ENCODE results near the gene CRYGS. TPM values are rescaled to one million over a fixed set of nuclear protein-coding genes. Genes with fewer than 3 reads are reported as not detected.

Gene CRYGS
- total RNA-seq, 6 experiments from 2014 or later, result 0.86 to 2.6 (median 1.5) TPM

GRCh38 chr3:186511702-186512101 is 32.5 kb downstream of the CRYGS start:
- Histone ChIP-seq H3K4me3 (no peak overlapping the region), H3K4me1 (no peaks in the 10 kb centered on the region), H3K36me3 (no peaks in the 10 kb centered on the region), H3K27me3 (no peaks in the 10 kb centered on the region), H3K27ac (no peak overlapping the region), H3K9me3 (no peaks in the 10 kb centered on the region)
- no peak for DNase-seq
- TF ChIP-seq CTCF (IDR thresholded peaks at IDR 0.05) (no peak), POLR2A (IDR thresholded peaks at IDR 0.05) (no peak)
- ATAC-seq, result no peak
- intact Hi-C loops (cut with DNase I), result no loop called here
- WGBS (ENCODE audit: insufficient coverage, low coverage, low lambda C conversion rate, missing lambda C conversion rate), result 66% methylated on average over 5 of the region's 5 CpGs

- H3K36me3 ChIP-seq, result no peaks in the 10 kb centered on the region
- no peaks in the 10 kb centered on the region for H3K9me3 ChIP-seq
- intact Hi-C loops (cut with DNase I), result no loop called here
- ATAC-seq (no peak), DNase-seq (no peak)
- H3K27ac ChIP-seq, result no peak overlapping the region
- 70% methylated on average over 3 of the region's 4 CpGs for WGBS (ENCODE audit: insufficient coverage, low coverage, low lambda C conversion rate, missing lambda C conversion rate)
- H3K4me3 ChIP-seq, result no peak overlapping the region
- TF ChIP-seq POLR2A (IDR thresholded peaks at IDR 0.05) (no peak), CTCF (IDR thresholded peaks at IDR 0.05) (no peak)
- H3K27me3 ChIP-seq, result no peaks in the 10 kb centered on the region
- H3K4me1 ChIP-seq, result no peaks in the 10 kb centered on the region
These were observed 32.9 kb downstream of the CRYGS start for GRCh38 chr3:186511245-186511644.

- H3K36me3 ChIP-seq, result no peaks in the 10 kb centered on the region
- TF ChIP-seq CTCF (IDR thresholded peaks at IDR 0.05), result no peak
- no peak for TF ChIP-seq POLR2A (IDR thresholded peaks at IDR 0.05)
- no peak overlapping the region for H3K27ac ChIP-seq
- no peak for DNase-seq
- H3K9me3 ChIP-seq, result no peaks in the 10 kb centered on the region
- ATAC-seq, result no peak
- intact Hi-C loops (cut with DNase I), result no loop called here
- no peaks in the 10 kb centered on the region for H3K27me3 ChIP-seq
- H3K4me1 ChIP-seq, result no peaks in the 10 kb centered on the region
- 73% methylated on average over 4 of the region's 9 CpGs for WGBS (ENCODE audit: insufficient coverage, low coverage, low lambda C conversion rate, missing lambda C conversion rate)
- H3K4me3 ChIP-seq, result no peak overlapping the region
These were observed 33.7 kb downstream of the CRYGS start for GRCh38 chr3:186510374-186511079.

- Histone ChIP-seq H3K27ac (no peak overlapping the region), H3K36me3 (no peaks in the 10 kb centered on the region), H3K4me1 (no peaks in the 10 kb centered on the region), H3K4me3 (no peak overlapping the region), H3K9me3 (no peaks in the 10 kb centered on the region), H3K27me3 (no peaks in the 10 kb centered on the region)
- ATAC-seq, result no peak
- WGBS (ENCODE audit: insufficient coverage, low coverage, low lambda C conversion rate, missing lambda C conversion rate), result 79% methylated on average over 2 of the region's 2 CpGs
- intact Hi-C loops (cut with DNase I), result no loop called here
- TF ChIP-seq CTCF (IDR thresholded peaks at IDR 0.05), result no peak
- no peak for TF ChIP-seq POLR2A (IDR thresholded peaks at IDR 0.05)
- DNase-seq, result no peak
These were observed 34.8 kb downstream of the CRYGS start for GRCh38 chr3:186509423-186509822.
